GM18507 (cell line): ENCODE results near the gene PABPN1.
A peak's percentile ranks its signal among the peaks of the same experiment; 100 is the strongest.

Source experiments
- DNase-seq: peaks from one replicate; pipeline ENCODE4 v3.0.0; 2011; ENCODE audit warnings: low read depth; ENCODE audit not compliant: insufficient read length; ENCODE audit errors: extremely low spot score
- FAIRE-seq: peaks from 2 replicates; lab custom pipeline; 2011; peaks lifted over from hg19 to GRCh38; lab: Jason Lieb, UNC

PABPN1 gene

DNA sequence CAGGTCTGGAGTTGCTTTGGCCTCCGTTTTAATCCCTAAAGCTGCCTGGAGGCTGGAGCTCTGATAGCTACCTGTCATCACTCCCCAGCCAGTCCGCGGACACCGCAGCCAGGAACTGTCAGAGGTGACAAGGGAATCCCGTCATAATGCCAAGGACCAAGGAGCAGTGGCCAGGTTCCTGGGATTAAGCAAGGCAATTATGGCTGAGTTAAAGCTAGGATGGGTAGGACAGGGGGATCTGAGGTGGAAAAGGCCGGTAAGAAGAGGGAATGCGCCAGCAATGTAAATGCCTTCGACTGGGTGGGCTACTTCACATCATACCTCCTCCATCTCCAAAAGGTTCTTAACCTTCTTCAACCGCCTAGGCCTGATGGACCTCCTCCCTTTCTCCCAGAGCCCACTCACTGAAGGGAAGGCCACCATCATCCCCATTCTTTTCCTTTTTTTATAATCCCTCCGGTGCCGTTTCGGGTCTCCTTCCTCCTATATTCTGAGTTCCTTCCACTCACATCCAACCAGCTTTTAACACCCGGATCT is 20.5 kb upstream of the PABPN1 start:
- DNase-seq (no peak), FAIRE-seq (no peak)

GRCh38 chr14:23301288-23301968 is 19.8 kb upstream of the PABPN1 start:
- DNase-seq, result peak; percentile 91
- peak; percentile 88 for FAIRE-seq

- FAIRE-seq (no peak), DNase-seq (no peak)
Measured at GRCh38 chr14:23301969-23302289, 19.3 kb upstream of the PABPN1 start.

GRCh38 chr14:23302290-23303225 is 18.7 kb upstream of the PABPN1 start, which contains the start of gene PPP1R3E:
TSS of gene PPP1R3E (minus strand) at chr14:23302859. CDS start at chr14:23302576, 283 bp downstream.
- peak; percentile 74 for FAIRE-seq
- DNase-seq, result no peak

- no peak for DNase-seq
- peak; percentile 79 for FAIRE-seq
Measured at GRCh38 chr14:23306412-23307145, 14.7 kb upstream of the PABPN1 start, which contains the start of gene BCL2L2. TSS of gene BCL2L2 (plus strand) at chr14:23306833. CDS start at chr14:23307768, 935 bp downstream.

DNA sequence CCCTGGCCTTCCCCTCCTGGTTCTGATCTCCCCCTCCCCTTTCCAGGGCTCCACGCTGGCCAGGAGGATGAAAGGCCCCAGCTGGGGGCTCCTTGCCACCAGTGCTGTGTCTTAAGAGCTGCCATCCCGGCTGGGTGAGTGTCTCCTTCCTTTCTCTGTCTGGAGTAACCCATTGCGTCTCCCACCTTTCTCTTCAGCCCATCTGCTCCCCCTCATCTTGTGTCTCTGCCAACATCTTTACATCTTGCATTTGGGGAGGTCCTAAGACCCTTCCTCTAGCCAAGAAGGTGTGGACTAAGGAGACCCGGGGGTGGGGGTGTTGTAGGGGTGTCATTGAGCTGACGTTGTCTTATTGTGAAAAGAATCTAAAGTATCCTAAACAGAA is 14.1 kb upstream of the PABPN1 start:
- FAIRE-seq, result no peak
- DNase-seq, result no peak

- DNase-seq, result no peak
- no peak for FAIRE-seq
Measured at GRCh38 chr14:23307687-23308644, 13.3 kb upstream of the PABPN1 start.

DNA sequence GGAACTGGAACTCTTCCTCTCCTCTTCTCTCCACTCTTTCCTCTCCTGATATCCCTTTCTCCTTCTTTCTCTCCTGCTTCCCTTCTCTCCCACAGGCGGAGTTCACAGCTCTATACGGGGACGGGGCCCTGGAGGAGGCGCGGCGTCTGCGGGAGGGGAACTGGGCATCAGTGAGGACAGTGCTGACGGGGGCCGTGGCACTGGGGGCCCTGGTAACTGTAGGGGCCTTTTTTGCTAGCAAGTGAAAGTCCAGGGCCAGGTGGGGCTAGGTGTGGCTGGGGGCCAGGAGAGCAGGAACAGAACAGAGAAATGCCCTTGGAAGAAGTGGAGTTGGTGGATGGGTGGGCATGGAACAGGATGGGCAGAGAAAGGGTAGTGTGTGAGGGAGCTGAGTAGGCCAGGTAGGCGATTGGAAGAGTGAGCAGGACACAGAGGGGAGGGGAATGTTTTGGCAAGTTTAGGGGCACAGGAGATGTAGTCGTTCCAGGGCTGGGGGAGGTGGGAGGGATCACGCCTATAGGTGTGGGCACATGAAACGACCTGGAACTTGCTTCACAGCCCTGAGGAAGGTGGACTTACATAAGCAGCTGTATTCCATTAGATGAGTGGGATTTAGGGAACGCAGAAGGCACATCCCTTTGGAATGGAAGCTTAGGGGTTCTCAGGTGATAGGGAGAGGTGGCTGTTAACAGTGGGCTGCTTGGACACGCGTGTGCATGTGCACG is 12.4 kb upstream of the PABPN1 start:
- DNase-seq, result no peak
- FAIRE-seq, result no peak

DNA sequence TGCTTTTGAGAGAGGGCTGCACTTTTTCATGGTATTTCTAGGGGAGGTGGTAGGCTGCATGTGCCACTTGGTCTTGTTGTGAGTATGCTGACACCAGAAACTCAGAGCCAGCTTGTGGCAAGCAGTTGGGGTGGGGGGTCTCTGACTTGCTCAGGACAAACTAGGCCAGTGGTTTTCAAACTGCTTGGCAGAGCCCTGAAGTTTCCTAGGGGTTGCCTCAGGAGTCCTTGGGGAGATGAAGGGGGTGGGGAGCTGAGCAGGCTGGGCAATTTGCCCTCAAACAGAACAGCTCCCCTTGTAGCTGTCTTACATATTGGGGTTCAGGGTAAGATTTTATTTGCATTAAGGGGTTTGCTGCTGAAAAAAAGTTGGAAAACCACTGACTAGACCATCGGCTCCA is 10.7 kb upstream of the PABPN1 start:
- FAIRE-seq, result no peak

DNA sequence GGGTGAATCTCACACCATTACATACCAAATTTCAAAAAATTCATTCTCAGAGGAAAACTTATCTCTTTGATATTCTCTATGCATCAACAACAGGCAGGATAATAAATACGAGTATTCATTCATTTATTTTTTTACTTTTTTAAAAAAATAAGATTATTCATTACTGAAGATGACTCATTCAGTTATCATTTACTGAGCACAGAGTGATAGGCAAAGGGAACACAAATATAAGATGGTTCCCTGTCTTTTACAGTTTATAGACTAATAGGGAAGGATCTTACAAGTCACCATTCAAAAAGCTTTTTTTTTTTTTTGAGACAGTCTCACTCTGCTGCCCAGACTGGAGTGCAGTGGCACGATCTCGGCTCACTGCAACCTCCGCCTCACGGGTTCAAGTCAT is 5.0 kb upstream of the PABPN1 start:
- no peak for FAIRE-seq
- DNase-seq, result no peak

More for the DNA sequence above, 10.7 kb upstream of the PABPN1 start:
- no peak for DNase-seq

DNA sequence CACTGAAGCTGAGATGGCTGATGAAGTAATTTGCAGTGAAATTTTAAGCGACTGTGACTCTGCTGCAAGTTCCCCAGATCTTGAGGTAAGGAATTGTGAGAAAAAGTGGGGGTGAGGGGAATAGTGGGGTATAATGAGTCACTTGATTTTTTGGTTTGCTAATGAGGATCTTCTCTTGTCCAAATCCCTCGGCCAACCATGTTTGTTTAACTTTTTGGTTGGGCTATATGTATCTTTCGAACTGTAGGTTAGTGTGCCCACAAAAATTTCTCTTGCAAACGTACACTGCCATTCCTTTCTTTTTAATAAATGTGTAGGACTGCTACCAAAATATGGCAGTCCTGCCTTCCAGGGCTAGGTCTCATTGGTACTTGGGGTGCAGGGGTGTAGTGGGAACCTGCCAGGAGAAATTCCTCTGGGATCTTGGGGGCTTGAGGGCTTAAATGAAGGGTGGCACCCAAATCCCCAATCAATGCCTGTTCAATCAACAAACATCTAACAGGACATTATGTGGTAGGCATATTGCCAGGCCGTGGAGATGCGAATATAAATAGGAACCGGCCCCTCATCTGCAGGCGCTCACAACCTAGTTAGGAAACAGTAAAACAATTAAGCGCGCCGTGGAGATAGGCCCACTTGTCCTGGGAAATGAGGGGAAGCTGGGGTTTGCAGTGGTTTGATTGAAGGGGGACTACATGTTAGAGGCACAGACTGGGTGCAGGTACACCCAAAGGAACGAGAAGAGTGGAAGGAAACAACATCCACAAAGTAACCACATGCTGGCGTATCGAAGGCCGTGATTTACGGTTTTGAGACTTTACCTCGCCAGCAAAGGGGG is 1.3 kb upstream of the PABPN1 start:
- FAIRE-seq (no peak), DNase-seq (no peak)

- DNase-seq, result no peak
- no peak for FAIRE-seq
Measured at GRCh38 chr14:23321572-23322547, 603 bp downstream of the PABPN1 start.

GRCh38 chr14:23322568-23323517 is 1.6 kb downstream of the PABPN1 start:
- FAIRE-seq, result no peak
- no peak for DNase-seq

- no peak for FAIRE-seq
- DNase-seq, result no peak
Measured at GRCh38 chr14:23323838-23324454, 2.7 kb downstream of the PABPN1 start.

DNA sequence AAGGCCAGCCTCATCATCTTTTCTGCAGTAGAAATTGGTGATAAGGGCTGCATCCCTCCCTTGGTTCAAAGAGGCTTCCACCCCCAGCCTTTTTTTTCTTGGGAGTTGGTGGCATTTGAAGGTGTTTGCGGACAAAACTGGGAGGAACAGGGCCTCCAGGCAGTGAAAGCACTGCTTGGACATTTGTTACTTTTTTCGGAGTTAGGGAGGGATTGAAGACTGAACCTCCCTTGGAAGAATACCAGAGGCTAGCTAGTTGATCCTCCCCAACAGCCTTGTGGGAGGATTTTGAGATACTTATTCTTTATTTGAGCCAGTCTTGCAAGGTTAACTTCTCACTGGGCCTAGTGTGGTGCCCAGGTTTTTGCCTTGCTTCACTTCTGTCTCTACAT is 3.2 kb downstream of the PABPN1 start:
- DNase-seq (no peak), FAIRE-seq (no peak)
